Measurements from ENCODE around the gene REC114. TPM values are rescaled to one million over a fixed set of nuclear protein-coding genes. Genes with fewer than 3 reads are reported as not detected.
A peak's percentile ranks its signal among the peaks of the same experiment; 100 is the strongest.
"Not testable (repeated sequence)": the region's sequence is repeated elsewhere in the genome, so short reads cannot be mapped to it uniquely, and the experiment has no call there.

Gene REC114
- total RNA-seq, 1 experiment from 2014 or later = not detected

GRCh38 chr15:73541479-73541878 is 98.5 kb downstream of the REC114 start:
- POLR2A ChIA-PET = no interaction called here
- Mint-ChIP-seq H3K4me1 (no peaks in the 10 kb centered on the region), H3K27ac (no peak overlapping the region), H3K27me3 (ENCODE audit: low read depth) (no peaks in the 10 kb centered on the region), H3K4me3 (no peak overlapping the region), H3K9me3 (no peaks in the 10 kb centered on the region), H3K36me3 (no peaks in the 10 kb centered on the region)
- ATAC-seq (no peak), DNase-seq (ENCODE audit: low spot score) (no peak)
- TF ChIP-seq NFYB (CRISPR knock-in tag; conservative IDR thresholded peaks at IDR 0.05; ENCODE audit: low read depth) = no peak
- CTCF ChIA-PET = no interaction called here

GRCh38 chr15:73548925-73549324 is 106.0 kb downstream of the REC114 start:
- CTCF ChIA-PET; ATAC-seq; H3K4me3 Mint-ChIP-seq; H3K36me3 Mint-ChIP-seq; H3K27ac Mint-ChIP-seq; H3K9me3 Mint-ChIP-seq; POLR2A ChIA-PET; H3K27me3 Mint-ChIP-seq (ENCODE audit: low read depth); DNase-seq (ENCODE audit: low spot score); H3K4me1 Mint-ChIP-seq: not testable (repeated sequence)

- Mint-ChIP-seq H3K4me1 (peaks cover 14% of the 10 kb centered on the region), H3K36me3 (no peaks in the 10 kb centered on the region), H3K27me3 (ENCODE audit: low read depth) (no peaks in the 10 kb centered on the region), H3K27ac (no peak overlapping the region), H3K9me3 (no peaks in the 10 kb centered on the region), H3K4me3 (no peak overlapping the region)
- ATAC-seq (no peak), DNase-seq (ENCODE audit: low spot score) (no peak)
- no peak for TF ChIP-seq GTF2I (CRISPR knock-in tag; conservative IDR thresholded peaks at IDR 0.05)
- no peak for TF ChIP-seq ZNF281 (CRISPR knock-in tag; IDR thresholded peaks at IDR 0.05)
- TF ChIP-seq ZNF317 (CRISPR knock-in tag; IDR thresholded peaks at IDR 0.05; ENCODE audit: borderline replicate concordance, low read depth) = no peak
- no peak for TF ChIP-seq MYBL2 (CRISPR knock-in tag; IDR thresholded peaks at IDR 0.05)
- no peak for TF ChIP-seq ERG (CRISPR knock-in tag; IDR thresholded peaks at IDR 0.05)
- no peak for TF ChIP-seq MXD4 (CRISPR knock-in tag; IDR thresholded peaks at IDR 0.05; ENCODE audit: borderline replicate concordance)
- no peak for TF ChIP-seq E2F1 (CRISPR knock-in tag; IDR thresholded peaks at IDR 0.05)
- TF ChIP-seq ATF2 (CRISPR knock-in tag; IDR thresholded peaks at IDR 0.05; ENCODE audit: borderline replicate concordance, low read depth) = no peak
- no peak for TF ChIP-seq GRHL2 (CRISPR knock-in tag; IDR thresholded peaks at IDR 0.05; ENCODE audit: insufficient replicate concordance, severe bottlenecking)
- no peak for TF ChIP-seq SMAD4 (CRISPR knock-in tag; IDR thresholded peaks at IDR 0.05)
- no peak for TF ChIP-seq ETV6 (CRISPR knock-in tag; IDR thresholded peaks at IDR 0.05)
- CTCF ChIA-PET = interaction anchor here (1.0 to 2.4 kb wide), 5 partner anchors 11 to 154 kb away, joined by 3 to 9 read pairs (median 4); no protein-coding TSS in a partner anchor
- POLR2A ChIA-PET = interaction anchor here (1.0 kb wide), 1 partner anchor 19 kb away, joined by 3 read pairs; no protein-coding TSS in a partner anchor
Measured at GRCh38 chr15:73550190-73550589, 107.2 kb downstream of the REC114 start.

GRCh38 chr15:73555080-73555479 is 112.1 kb downstream of the REC114 start:
- peak; percentile 51; the same call in 1 of the 2 replicates for ATAC-seq
- POLR2A ChIA-PET = no interaction called here
- Mint-ChIP-seq H3K4me3 (no peak overlapping the region), H3K36me3 (peaks cover 12% of the 10 kb centered on the region), H3K27me3 (ENCODE audit: low read depth) (no peaks in the 10 kb centered on the region), H3K9me3 (no peaks in the 10 kb centered on the region), H3K27ac (no peak overlapping the region), H3K4me1 (peaks cover 31% of the 10 kb centered on the region)
- CTCF ChIA-PET = interaction anchor here (1.0 to 2.9 kb wide), 8 partner anchors 81 to 249 kb away, joined by 3 to 10 read pairs (median 4); no protein-coding TSS in a partner anchor
- no peak for DNase-seq (ENCODE audit: low spot score)
- TF ChIP-seq ATF6 (CRISPR knock-in tag; IDR thresholded peaks at IDR 0.05) (no peak), GTF2I (CRISPR knock-in tag; conservative IDR thresholded peaks at IDR 0.05) (no peak), ERG (CRISPR knock-in tag; IDR thresholded peaks at IDR 0.05) (no peak), ZMAT4 (CRISPR knock-in tag; IDR thresholded peaks at IDR 0.05) (no peak), JAZF1 (CRISPR knock-in tag; IDR thresholded peaks at IDR 0.05) (no peak), ELF4 (CRISPR knock-in tag; IDR thresholded peaks at IDR 0.05; ENCODE audit: low read depth) (no peak), CBFB (CRISPR knock-in tag; IDR thresholded peaks at IDR 0.05; ENCODE audit: low read depth) (no peak)
